ENCODE measurements around the gene ZNF723. TPM values are rescaled to one million over a fixed set of nuclear protein-coding genes. Genes with fewer than 3 reads are reported as not detected.

The ZNF723 gene
- total RNA-seq, 1 donor from 2014 or later = not detected

- H3K27ac Mint-ChIP-seq (ENCODE audit: unreplicated experiment) = no peak overlapping the region
- H3K4me1 Mint-ChIP-seq (ENCODE audit: unreplicated experiment) = no peaks in the 10 kb centered on the region
- no peak overlapping the region for H3K4me3 Mint-ChIP-seq (ENCODE audit: unreplicated experiment)
- H3K27me3 Mint-ChIP-seq (ENCODE audit: unreplicated experiment) = peaks cover 4% of the 10 kb centered on the region
- peaks cover 10% of the 10 kb centered on the region for H3K36me3 Mint-ChIP-seq (ENCODE audit: low read depth, unreplicated experiment)
- TF ChIP-seq CTCF (IDR thresholded peaks at IDR 0.05; ENCODE audit: unreplicated experiment) = no peak
- DNase-seq (ENCODE audit: low spot score) = no peak
- H3K9me3 Mint-ChIP-seq (ENCODE audit: unreplicated experiment) = peaks cover 38% of the 10 kb centered on the region
Observed at GRCh38 chr19:22893855-22894270, 61.8 kb downstream of the ZNF723 start.

- H3K27ac Mint-ChIP-seq (ENCODE audit: unreplicated experiment) = no peak overlapping the region
- no peak overlapping the region for H3K4me3 Mint-ChIP-seq (ENCODE audit: unreplicated experiment)
- peaks cover 2% of the 10 kb centered on the region for H3K27me3 Mint-ChIP-seq (ENCODE audit: unreplicated experiment)
- DNase-seq (ENCODE audit: low spot score) = no peak
- H3K9me3 Mint-ChIP-seq (ENCODE audit: unreplicated experiment) = peaks cover 54% of the 10 kb centered on the region
- H3K4me1 Mint-ChIP-seq (ENCODE audit: unreplicated experiment) = no peaks in the 10 kb centered on the region
- TF ChIP-seq CTCF (IDR thresholded peaks at IDR 0.05; ENCODE audit: unreplicated experiment) = no peak
- peaks cover 18% of the 10 kb centered on the region for H3K36me3 Mint-ChIP-seq (ENCODE audit: low read depth, unreplicated experiment)
Observed at GRCh38 chr19:22901431-22902130, 69.5 kb downstream of the ZNF723 start.

Other genes starting within 250 kb of the ZNF723 start
- not detected for gene ZNF492, start 198.0 kb upstream of the ZNF723 start, total RNA-seq (ENCODE audit: unreplicated experiment)
- not detected for gene ZNF99, start 48.1 kb upstream of the ZNF723 start, total RNA-seq (ENCODE audit: unreplicated experiment)
- not detected for gene ZNF728, start 170.9 kb downstream of the ZNF723 start, total RNA-seq (ENCODE audit: unreplicated experiment)

Data from endothelial cell (in vitro differentiated cells).